NCI-H446 (cell line): ENCODE data around the gene SMG5.

Experiments
- DNase-seq, 2 experiments: peaks; one replicate each; lab custom pipeline; 2025; lab: John Stamatoyannopoulos, UW

The SMG5 gene

GRCh38 chr1:156279837-156280236 lies 2.8 kb downstream of the SMG5 start:
- no peak for DNase-seq

GRCh38 chr1:156276966-156277381 lies 5.7 kb downstream of the SMG5 start:
- DNase-seq: no peak

GRCh38 chr1:156276532-156276931 lies 6.1 kb downstream of the SMG5 start:
- no peak for DNase-seq

- DNase-seq: no peak
Measured at GRCh38 chr1:156270314-156270713, 12.3 kb downstream of the SMG5 start.

GRCh38 chr1:156268336-156268735 lies 14.3 kb downstream of the SMG5 start:
- DNase-seq: no peak

GRCh38 chr1:156266051-156266450 lies 16.6 kb downstream of the SMG5 start:
- DNase-seq: no peak

- DNase-seq: no peak
Measured at GRCh38 chr1:156263288-156263655, 19.4 kb downstream of the SMG5 start.

GRCh38 chr1:156262461-156263287 lies 20.0 kb downstream of the SMG5 start:
- no peak for DNase-seq

- DNase-seq: no peak
Measured at GRCh38 chr1:156260896-156261295, 21.7 kb downstream of the SMG5 start.

GRCh38 chr1:156259805-156260204 lies 22.8 kb downstream of the SMG5 start:
- no peak for DNase-seq

- DNase-seq: no peak
Measured at GRCh38 chr1:156258859-156259258, 23.8 kb downstream of the SMG5 start.

GRCh38 chr1:156257711-156258110 lies 24.9 kb downstream of the SMG5 start:
- no peak for DNase-seq

GRCh38 chr1:156253634-156254033 lies 29.0 kb downstream of the SMG5 start:
- DNase-seq: no peak

GRCh38 chr1:156251527-156251926 lies 31.1 kb downstream of the SMG5 start:
- no peak for DNase-seq

- no peak for DNase-seq
Measured at GRCh38 chr1:156249593-156249992, 33.0 kb downstream of the SMG5 start.

- DNase-seq: no peak
Measured at GRCh38 chr1:156248323-156248683, 34.3 kb downstream of the SMG5 start.

- DNase-seq: no peak
Measured at GRCh38 chr1:156247460-156248322, 34.9 kb downstream of the SMG5 start, which contains the start of gene PAQR6. PAQR6 (minus strand) TSS chr1:156248056; CDS start chr1:156246731, 1,325 bp downstream.

GRCh38 chr1:156246781-156247459 lies 35.7 kb downstream of the SMG5 start:
- no peak for DNase-seq

- DNase-seq: no peak
Measured at GRCh38 chr1:156246241-156246780, 36.3 kb downstream of the SMG5 start.

GRCh38 chr1:156245451-156246232 lies 37.0 kb downstream of the SMG5 start:
- DNase-seq: no peak

GRCh38 chr1:156244712-156245111 lies 37.9 kb downstream of the SMG5 start:
- no peak for DNase-seq
